ENCODE measurements around the gene HSD11B2.

GRCh38 chr16:67400901-67401300, 30.0 kb upstream of the HSD11B2 start:
- no peak for TF ChIP-seq CTCF (IDR thresholded peaks at IDR 0.05)
- no peak for TF ChIP-seq POLR2A (IDR thresholded peaks at IDR 0.05)

Measured in tibial nerve (tissue), 3 donors.